Heart left ventricle (tissue), 16 donors: ENCODE data around the gene GALNT10. TPM values are rescaled to one million over a fixed set of nuclear protein-coding genes. Genes with fewer than 3 reads are reported as not detected.

Source experiments
- ATAC-seq, 4 donors: fragments of 200-7000 bp; cut with Tn5 transposase; one replicate each; pipeline ENCODE4 v1.9.1; 2020 to 2022; ENCODE audit warnings: moderate library complexity in 4 of 4, mild to moderate bottlenecking in 3 of 4, moderate number of reproducible peaks in 1 of 4
- DNase-seq, 5 donors: peaks; one replicate each; pipeline ENCODE4 v3.0.0-alpha.2; 2020
- H3K27ac ChIP-seq, 12 donors: fragments of 200-600 bp; sonication (generic) in 4 of 12; one replicate each; pipeline versions ENCODE4 v1.5.0 to v1.8.0; 2016 to 2022; ENCODE audit warnings: mild to moderate bottlenecking in 2 of 12
- H3K27me3 ChIP-seq, 9 donors: fragments of 200-600 bp; sonication (generic) in 2 of 9; one replicate each; pipeline versions ENCODE4 v1.5.1 to v1.8.0; 2016 to 2022; ENCODE audit warnings: mild to moderate bottlenecking in 3 of 9
- H3K36me3 ChIP-seq, 9 donors: fragments of 200-600 bp; sonication (generic) in 2 of 9; one replicate each; pipeline versions ENCODE4 v1.5.0 to v1.8.0; 2018 to 2022; ENCODE audit warnings: mild to moderate bottlenecking in 2 of 9
- H3K4me1 ChIP-seq, 12 donors: fragments of 200-600 bp; sonication (generic) in 4 of 12; one replicate each; pipeline versions ENCODE4 v1.5.0 to v1.8.0; 2016 to 2022; ENCODE audit warnings: mild to moderate bottlenecking in 3 of 12
- H3K4me3 ChIP-seq, 12 donors: fragments of 200-600 bp; sonication (generic) in 4 of 12; one replicate each; pipeline versions ENCODE4 v1.5.0 to v1.8.0; 2017 to 2022; ENCODE audit warnings: mild to moderate bottlenecking in 9 of 12, moderate library complexity in 4 of 12
- H3K9me3 ChIP-seq, 12 donors: fragments of 200-600 bp; sonication (generic) in 4 of 12; one replicate each; pipeline versions ENCODE4 v1.5.0 to v1.8.0; 2016 to 2022; ENCODE audit warnings: mild to moderate bottlenecking in 1 of 12
- POLR2A ChIP-seq, 2 donors: fragments of 450-650 bp; IDR thresholded peaks; one replicate each; pipeline ENCODE4 v1.6.1; 2017; ENCODE audit warnings: antibody characterized with exemption in 2 of 2, mild to moderate bottlenecking in 2 of 2, moderate library complexity in 2 of 2
- WGBS, 4 donors: extraction: QIAGEN DNeasy Blood & Tissue Kit in 2 of 4; methylation state at CpG; one replicate each; pipeline versions ENCODE4 v1.1.5 to v1.1.7; 2013 to 2018; 5-methylcytosine and 5-hydroxymethylcytosine counted together
- intact Hi-C, 10 donors: fragments of 100-400 bp; cut with DNase I; formaldehyde crosslinking; loops; one replicate each; pipeline versions ENCODE4 v1.11.1 to v1.14.2; 2022
- polyA plus RNA-seq, 2 donors: library from polyadenylated mRNA; stranded (reverse); fragments of 200-250 nt; gene quantifications; one replicate each; pipeline ENCODE4 v1.2.3, GENCODE V29; 2013
- total RNA-seq, 9 donors: library from RNA; depleted of rRNA in 2 of 9; stranded (reverse); fragments of >200 nt in 2 of 9; fragmentation: NEBNext Ultra II Directional in 3 of 9; extraction: Animal tissue kit (Norgen Biotek cat#: 25700) in 3 of 9; gene quantifications; one replicate each; pipeline versions ENCODE4 v1.1.0 to v1.2.4, GENCODE V29; 2016 to 2023
- TF ChIP-seq, protein P1 (sequence below), 12 donors: fragments of 200-600 bp; sonication (generic) in 4 of 12; IDR thresholded peaks; one replicate each; pipeline versions ENCODE4 v1.5.0 to v1.8.0; 2018 to 2022; ENCODE audit warnings: antibody characterized with exemption in 12 of 12, mild to moderate bottlenecking in 5 of 12
- donor health status: ischemic (EF 13 %, LVEDD 7.1; RV severe dilation, severe dysfunction).
- donor health status: healthy with polysubstance abuse.
- donor health status: DM: no; HTN: yes; CAD: no.
- donor health status: DM: no; HTN: no; CAD: no.
- donor health status: ischemic (EF 25% LVEDD 6.9; RV normal size, moderate dysfunction).
- donor health status: ischemic (EF 25% LVEDD 5.7; RV mildly dilated, moderate dysfunction).
- donor health status: healthy.
- donor health status: DM: yes; HTN: yes; CAD: no.
- donor health status: ischemic (EF 35%, LVEDD 5.7; RV mildly dilated, moderate dysfunction).
- donor health status: nonischemic (EF 11% LVEDD 7.7; RV severe dilation, severe dysfunction).
- donor health status: DM: yes; HTN: yes; CAD: no.
- donor health status: PGD.
- donor health status: ischemic (EF 29% LVEDD 5.4; RV normal size, mild dysfunction).
- donor health status: nonischemic (EF 23%, LVEDD 6.1; RV moderate dilation, normal function).

Gene GALNT10
- total and polyA plus RNA-seq, 11 donors = 2.7 to 20.7 (median 14.4) TPM

DNA sequence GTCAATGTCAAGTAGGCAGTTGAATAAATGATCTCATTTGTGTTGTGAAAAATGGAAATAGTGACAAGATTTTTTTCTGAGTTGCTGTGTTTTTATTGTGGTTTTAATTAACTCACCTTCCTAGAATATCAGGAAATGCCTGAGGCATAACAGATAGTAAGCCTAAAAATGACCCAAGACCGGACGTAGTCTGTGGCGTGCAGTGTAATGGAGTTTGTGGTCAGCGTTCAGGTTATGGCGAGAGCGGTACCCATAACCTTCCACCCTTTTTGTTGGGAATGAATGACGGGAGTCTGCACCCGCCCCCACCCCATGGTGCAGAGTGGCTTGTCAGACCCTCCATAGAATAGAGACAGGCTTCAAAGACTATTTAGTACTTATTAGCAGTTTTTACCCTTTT is 119.3 kb downstream of the GALNT10 start:
- no peak overlapping the region for H3K4me3 ChIP-seq
- H3K36me3 ChIP-seq = no peaks in the 10 kb centered on the region
- TF ChIP-seq POLR2A (IDR thresholded peaks at IDR 0.05) = no peak
- TF ChIP-seq, protein P1, sequence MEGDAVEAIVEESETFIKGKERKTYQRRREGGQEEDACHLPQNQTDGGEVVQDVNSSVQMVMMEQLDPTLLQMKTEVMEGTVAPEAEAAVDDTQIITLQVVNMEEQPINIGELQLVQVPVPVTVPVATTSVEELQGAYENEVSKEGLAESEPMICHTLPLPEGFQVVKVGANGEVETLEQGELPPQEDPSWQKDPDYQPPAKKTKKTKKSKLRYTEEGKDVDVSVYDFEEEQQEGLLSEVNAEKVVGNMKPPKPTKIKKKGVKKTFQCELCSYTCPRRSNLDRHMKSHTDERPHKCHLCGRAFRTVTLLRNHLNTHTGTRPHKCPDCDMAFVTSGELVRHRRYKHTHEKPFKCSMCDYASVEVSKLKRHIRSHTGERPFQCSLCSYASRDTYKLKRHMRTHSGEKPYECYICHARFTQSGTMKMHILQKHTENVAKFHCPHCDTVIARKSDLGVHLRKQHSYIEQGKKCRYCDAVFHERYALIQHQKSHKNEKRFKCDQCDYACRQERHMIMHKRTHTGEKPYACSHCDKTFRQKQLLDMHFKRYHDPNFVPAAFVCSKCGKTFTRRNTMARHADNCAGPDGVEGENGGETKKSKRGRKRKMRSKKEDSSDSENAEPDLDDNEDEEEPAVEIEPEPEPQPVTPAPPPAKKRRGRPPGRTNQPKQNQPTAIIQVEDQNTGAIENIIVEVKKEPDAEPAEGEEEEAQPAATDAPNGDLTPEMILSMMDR (IDR thresholded peaks at IDR 0.05) = no peak
- DNase-seq (no peak), ATAC-seq (peak in 1 of 4 donors; percentile 30)
- intact Hi-C loops = no loop called here
- WGBS, 4 donors = 56 to 76% (median 73%) methylated on average over 8 of the region's 8 CpGs
- peaks cover 0 to 11% (median 3%) of the 10 kb centered on the region in 12 donors for H3K9me3 ChIP-seq
- H3K27me3 ChIP-seq = no peaks in the 10 kb centered on the region
- H3K27ac ChIP-seq = no peak overlapping the region
- H3K4me1 ChIP-seq = peaks cover 0 to 9% (median 0%) of the 10 kb centered on the region in 12 donors

DNA sequence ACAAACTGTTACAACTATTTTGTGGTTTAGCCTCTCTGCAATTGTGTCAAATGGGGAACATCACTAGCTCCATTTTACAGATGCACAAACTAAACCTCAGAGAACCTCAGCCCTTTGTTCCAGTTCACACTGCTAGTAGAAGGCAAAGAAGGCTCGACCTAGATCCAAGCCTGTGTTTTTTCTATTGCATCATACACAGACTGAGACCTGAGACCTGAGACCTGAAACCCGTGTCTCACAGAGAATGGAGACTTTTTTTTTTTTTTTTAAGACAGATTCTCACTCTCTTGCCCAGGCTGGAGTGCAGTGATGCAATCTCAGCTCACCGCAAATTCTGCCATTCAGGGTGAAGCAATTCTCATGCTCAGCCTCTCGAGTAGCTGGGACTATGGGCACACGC is 120.8 kb downstream of the GALNT10 start:
- Histone ChIP-seq H3K9me3 (no peaks in the 10 kb centered on the region), H3K27ac (no peak overlapping the region), H3K4me3 (no peak overlapping the region), H3K4me1 (peaks cover 0 to 9% (median 0%) of the 10 kb centered on the region in 12 donors), H3K27me3 (no peaks in the 10 kb centered on the region), H3K36me3 (no peaks in the 10 kb centered on the region)
- intact Hi-C loops = no loop called here
- DNase-seq = no peak
- WGBS, 4 donors = 86 to 96% (median 95%) methylated on average over 5 of the region's 5 CpGs
- ATAC-seq = no peak
- TF ChIP-seq, protein P1 (IDR thresholded peaks at IDR 0.05) = no peak
- no peak for TF ChIP-seq POLR2A (IDR thresholded peaks at IDR 0.05)

DNA sequence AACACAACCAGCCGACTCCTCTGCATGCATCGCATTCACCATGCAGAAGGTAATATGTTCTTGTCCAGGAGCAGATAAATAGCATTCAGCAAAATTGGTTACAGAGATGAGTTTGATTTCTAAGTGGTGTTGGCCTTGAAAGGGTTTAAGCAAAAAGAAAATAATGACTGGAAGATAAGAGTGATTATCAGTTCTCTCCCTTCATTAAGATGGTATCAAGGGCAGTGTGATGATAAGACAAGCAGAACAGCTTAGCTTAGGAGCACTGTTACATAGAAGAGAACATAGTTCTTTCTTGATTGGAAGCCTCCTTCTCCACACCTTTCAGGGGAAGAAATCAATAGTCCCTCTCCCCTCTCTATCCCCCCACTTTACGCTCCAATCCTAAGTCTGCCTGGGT is 121.5 kb downstream of the GALNT10 start:
- Histone ChIP-seq H3K36me3 (no peaks in the 10 kb centered on the region), H3K27ac (no peak overlapping the region), H3K27me3 (no peaks in the 10 kb centered on the region), H3K4me1 (peaks cover 0 to 9% (median 0%) of the 10 kb centered on the region in 12 donors), H3K4me3 (no peak overlapping the region), H3K9me3 (no peaks in the 10 kb centered on the region)
- intact Hi-C loops = no loop called here
- TF ChIP-seq POLR2A (IDR thresholded peaks at IDR 0.05) = no peak
- TF ChIP-seq, protein P1 (IDR thresholded peaks at IDR 0.05) = no peak
- ATAC-seq (no peak), DNase-seq (no peak)
- WGBS, 4 donors = 96 to 98% (median 97%) methylated on average over 3 of the region's 3 CpGs

DNA sequence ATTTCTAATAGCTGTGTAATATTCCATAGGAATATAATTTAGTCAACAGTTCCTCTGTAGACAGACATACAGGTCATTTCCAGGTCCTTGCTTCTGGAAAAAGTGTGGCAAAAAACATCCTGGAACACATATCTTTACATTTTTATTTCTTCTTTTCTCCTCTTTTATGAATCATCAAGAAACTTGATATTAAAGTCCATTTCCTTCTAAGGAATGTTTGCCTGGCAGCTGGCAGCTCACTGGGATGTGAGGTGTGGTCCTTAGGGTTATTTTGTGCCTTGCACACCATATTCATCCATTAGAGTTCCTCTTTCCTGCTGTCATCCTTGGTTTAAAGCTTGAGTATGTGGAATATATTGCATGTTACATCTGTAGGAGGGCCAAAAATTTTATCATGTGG is 122.0 kb downstream of the GALNT10 start:
- Histone ChIP-seq H3K9me3 (no peaks in the 10 kb centered on the region), H3K4me3 (no peak overlapping the region), H3K36me3 (no peaks in the 10 kb centered on the region), H3K27me3 (no peaks in the 10 kb centered on the region), H3K4me1 (peaks cover 0 to 9% (median 0%) of the 10 kb centered on the region in 12 donors), H3K27ac (no peak overlapping the region)
- intact Hi-C loops = no loop called here
- no peak for DNase-seq
- ATAC-seq = no peak
- TF ChIP-seq POLR2A (IDR thresholded peaks at IDR 0.05) = no peak
- TF ChIP-seq, protein P1 (IDR thresholded peaks at IDR 0.05) = no peak
